Tongue (tissue), 2 donors: ENCODE results near the gene MCC. TPM values are rescaled to one million over a fixed set of nuclear protein-coding genes. Genes with fewer than 3 reads are reported as not detected.
A peak's percentile ranks its signal among the peaks of the same experiment; 100 is the strongest.

ENCODE experiments used
- DNase-seq: peaks from one replicate; pipeline ENCODE4 v3.0.0-alpha.2; 2015
- total RNA-seq: library from RNA; depleted of rRNA; stranded (reverse); fragments of >200 nt; gene quantifications from one replicate; pipeline ENCODE4 v1.2.3, GENCODE V29; 2014

Gene MCC
- total RNA-seq, result 51.2 TPM

DNA sequence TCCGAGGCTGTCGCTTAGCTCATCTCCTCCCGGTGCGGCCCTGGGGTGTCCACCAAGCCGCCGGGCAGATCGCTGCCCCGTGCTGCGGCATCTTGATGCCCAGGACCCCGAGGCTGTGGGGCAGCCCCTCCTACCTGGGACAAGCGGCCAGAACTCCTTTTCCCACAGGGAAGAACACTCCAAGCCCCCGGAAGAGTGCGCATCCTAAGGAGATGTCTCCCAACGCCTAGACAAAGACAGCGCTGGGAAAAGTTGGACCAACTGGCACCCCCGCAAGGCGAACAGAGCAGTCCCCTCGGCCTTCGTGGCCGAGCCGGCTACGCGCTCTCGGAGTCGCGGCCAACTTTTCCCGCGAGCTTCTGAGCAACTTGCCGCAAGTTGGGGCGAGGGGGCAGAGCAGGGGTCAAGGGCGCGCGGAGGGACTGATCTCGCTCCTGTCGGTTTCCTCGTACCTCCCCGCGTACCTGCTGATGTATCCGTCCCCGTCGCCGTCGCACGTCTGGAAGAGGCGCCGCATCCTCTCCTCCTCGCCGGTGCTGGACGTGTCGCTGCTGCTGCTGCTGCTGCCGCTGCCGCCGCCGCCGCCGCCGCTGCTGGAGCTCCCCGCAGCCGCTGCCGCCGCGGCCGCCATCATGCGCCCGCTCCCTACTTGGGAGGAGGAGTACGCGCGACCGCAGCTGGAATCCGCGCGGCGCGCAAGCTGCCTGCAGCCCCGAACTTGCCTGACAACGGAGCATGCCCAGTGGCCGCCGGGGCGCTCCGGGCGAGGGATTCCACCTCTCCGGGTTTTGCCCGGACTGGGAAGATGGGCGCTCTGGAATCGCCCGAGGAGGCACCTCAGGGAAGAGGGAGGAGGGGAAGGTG is at the start of gene MCC:
TSS of gene MCC (minus strand) at position 673 of the 864 bp plus-strand sequence.
- peak; percentile 88 for DNase-seq

DNA sequence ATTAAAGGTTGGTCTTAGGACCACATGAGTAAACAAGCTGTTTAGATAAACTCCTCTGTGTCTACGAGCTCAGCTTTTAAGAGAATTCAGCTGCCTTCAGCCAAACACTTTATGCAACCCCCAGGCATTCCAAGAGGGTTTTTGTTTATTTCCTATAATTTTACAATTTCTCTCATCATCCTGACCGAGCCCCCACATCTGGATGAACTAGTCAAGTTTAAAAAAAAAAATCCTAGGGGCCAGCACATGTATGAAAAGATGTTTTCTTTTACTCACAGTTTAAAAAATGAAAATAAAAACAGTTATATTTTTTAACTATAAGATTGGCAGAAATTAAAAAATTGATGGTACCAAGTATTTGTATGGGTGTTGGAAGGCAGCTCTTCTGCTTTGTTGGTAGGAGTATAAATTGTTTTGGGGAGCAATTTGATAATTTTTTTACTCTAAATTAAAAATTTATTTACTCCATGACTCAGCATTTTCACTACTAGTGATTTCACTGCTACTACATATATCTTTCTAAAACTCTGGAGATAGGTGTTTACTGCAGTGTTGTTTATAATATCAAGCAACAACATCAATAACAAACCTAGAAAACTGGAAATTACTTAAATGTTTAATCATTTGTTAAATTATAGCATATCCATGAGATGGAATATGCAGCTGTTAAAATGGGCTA is 43.4 kb upstream of the MCC start:
- DNase-seq, result no peak

DNA sequence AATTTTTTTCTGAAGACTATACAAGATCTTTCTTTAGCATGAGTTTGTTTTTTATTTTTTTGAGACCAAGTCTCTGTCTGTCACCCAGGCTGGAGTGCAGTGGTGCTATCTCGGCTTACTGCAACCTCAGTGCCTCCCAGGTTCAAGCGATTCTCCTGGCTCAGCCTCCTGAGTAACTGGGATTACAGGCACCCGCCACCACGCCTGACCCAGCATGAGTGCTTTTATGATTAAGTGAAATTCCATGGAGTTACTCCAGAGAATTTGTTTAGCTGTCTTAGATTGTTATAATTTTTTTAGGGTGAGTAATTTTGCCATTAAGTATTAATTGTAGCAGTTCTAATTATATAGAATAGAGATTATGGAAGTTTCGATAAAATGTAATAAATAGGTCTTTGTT is 39.5 kb upstream of the MCC start:
- no peak for DNase-seq

DNA sequence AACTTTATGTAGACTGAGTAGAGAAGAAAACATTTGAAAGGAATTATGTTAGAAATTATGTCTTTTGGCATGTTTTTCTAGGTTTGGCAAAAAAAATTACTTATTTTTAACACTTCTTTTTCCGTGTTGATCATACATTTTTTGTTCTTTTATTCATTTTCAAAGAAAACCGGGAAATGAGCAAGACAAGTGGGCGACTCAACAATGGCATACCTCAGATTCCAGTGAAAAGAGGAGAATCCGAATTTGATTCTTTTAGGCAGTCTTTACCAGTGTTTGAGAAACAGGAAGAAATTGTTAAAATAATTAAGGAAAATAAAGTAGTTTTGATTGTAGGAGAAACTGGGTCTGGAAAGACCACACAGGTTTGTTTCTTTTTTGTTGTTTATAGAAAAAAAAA is 38.2 kb upstream of the MCC start:
- no peak for DNase-seq

DNA sequence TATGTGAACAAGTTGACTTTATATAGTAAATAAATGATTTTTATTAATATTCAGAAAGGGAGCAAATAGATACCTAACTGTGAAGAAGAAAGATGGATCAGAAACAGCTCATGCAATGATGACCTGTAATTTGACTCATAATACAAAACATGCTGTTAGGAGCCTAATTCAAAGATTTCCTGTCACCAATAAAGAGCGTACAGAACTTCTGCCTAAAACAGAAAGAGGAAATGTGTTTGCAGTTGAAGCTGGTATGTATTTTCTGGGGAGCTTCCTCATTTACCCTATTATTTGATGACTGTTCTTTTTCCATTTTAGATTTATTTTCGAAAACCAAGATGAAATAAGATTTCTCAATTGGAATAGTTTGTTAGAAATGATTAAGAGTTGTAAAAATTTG is 36.7 kb upstream of the MCC start:
- no peak for DNase-seq

DNA sequence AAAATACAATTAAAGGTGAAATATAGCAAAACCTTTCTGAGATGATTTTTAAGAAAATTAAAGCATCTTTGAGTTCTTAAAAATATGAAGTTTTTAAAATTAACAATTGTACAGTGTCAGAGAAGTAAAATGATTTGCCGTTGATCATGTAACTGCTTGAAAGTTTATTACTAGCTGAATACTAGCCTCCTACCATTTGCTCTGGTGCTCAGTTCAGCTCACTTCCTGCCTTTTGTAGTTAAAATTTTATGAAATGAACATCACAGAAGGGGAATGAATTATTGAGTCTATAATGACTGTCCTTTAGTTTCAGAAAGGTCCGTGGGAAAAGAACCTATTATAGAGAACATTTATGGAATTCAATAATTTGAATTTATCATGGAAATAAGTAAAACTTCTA is 34.9 kb upstream of the MCC start:
- DNase-seq, result no peak

DNA sequence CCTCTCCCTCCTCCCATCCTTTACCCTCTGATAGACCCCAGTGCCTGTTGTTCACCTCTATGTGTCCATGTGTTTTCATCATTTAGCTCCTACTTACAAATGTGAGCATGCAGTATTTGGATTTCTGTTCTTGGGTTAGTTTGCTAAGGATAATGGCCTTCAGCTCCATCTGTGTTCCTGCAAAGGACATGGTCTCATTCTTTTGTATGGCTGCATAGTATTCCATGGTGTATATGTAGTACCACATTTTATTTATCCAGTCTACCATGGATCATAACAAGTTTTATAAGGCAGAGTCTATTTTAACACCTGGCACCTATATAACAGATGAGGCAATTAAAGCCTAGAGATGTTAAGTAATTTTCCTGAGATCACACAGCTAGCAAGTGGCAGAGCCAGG is 32.6 kb upstream of the MCC start:
- DNase-seq, result no peak

DNA sequence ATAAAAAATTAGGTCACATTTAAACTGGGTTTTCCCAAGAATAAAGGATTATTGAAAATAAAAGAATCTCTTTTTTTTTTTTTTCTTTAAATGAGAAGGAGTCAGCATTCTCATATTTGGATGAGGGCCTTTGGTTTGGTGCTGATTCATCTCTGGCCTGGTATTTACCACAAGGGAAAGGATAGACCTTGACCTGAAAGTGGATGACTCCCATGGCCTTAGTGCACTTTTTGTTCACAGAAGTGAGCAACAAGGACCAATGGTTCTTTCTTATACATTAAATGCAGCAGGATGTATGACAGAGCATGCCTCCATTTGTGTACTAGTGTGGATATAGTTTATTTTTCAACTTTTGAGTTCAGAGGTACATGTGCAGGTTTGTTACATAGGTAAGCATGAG is 32.2 kb upstream of the MCC start:
- no peak for DNase-seq

DNA sequence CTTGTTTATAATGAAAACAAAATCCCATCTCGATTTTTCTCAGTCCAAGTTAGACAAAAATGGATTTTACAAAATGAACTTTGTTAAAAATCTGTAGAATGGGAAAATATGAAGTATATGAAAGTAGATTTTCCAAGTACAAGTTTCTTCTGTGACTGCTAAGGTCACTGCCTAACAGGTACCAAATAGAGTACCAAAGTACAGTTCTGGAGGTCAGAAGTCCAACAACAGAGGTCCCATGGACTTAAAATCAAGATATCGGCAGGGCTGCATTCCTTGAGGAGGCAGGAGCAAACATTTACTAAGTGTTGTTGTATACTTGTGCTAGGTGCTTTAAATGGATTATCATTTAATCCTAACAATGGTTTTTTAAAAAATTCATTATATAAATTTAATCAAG is 31.2 kb upstream of the MCC start:
- no peak for DNase-seq

DNA sequence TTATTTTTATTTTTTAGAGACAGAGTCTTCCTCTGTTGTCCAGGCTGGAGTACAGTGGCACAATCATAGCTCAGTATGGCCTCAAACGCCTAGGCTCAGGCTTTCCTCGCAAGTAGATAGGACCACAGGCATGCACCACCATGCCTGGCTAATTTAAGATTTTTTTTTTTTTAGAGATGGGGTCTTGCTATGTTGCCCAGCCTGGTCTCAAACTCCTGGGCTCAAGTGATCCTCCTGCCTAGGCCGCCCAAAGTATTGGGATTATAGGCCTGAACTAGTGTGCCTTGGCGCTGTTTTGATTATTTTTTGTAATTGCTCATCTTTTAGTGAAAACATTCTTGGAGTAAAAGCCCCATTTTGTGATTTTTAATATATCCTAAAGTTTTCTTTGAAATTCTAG is 30.6 kb upstream of the MCC start:
- no peak for DNase-seq

DNA sequence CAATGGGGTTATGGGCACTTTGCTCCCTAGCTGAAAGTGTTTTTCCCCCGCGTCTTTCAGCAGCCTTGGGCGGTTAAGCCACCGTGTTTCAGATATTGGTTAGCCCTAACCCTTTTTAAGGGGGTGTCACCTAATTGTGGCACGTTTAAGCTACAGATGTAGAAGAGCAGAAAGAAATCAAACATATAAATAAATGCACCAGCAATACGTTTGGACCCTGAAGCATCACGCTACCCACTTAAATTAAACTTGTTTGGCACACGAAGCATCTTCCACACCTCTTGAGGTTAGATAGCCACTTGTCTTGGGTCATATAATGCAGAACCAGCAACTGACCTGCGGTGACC is 26.0 kb upstream of the MCC start:
- DNase-seq, result peak; percentile 42

DNA sequence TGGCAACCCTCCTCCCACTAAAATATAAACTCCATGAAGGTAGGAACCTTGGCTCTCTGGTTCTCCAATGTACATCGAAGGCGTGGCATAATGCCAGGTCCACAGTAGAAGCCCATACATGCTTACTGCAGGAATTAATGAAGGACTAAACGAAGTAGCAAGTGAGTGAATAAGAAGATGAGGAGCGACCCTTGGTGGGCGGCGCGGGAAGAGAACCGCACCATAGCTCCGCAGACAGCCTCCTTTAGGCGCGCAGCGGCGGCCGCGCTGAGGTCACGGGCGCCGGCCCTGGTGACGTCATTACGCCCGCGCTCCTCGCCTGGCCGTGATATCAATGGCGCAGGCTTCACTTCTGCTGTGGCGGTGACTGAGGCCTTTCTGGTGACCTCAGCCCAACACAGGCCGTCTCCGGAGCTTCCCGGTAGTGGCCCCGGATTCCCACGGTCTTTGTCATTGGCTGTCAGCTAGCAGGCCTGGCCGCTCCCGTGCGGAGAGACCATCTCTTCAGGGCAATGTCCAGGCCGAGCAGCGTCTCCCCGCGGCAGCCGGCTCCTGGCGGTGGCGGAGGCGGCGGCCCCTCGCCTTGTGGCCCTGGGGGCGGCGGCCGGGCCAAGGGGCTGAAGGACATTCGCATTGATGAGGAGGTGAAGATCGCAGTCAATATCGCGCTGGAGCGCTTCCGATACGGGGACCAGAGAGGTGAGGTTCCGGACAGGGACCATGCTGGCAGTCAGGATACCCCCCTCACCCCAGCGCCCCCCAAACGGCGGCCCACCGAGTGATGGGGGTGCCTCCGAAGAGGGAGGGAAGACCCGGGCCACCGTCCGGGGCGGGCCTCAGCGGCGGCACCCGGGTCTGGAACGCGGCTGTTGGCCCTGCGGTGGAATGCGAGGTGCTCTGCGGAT is 25.4 kb upstream of the MCC start, which contains the start of gene YTHDC2:
TSS of gene YTHDC2 (plus strand) at position 311 of the 905 bp plus-strand sequence. CDS start at position 513, 202 bp downstream.
- peak; percentile 94 for DNase-seq

DNA sequence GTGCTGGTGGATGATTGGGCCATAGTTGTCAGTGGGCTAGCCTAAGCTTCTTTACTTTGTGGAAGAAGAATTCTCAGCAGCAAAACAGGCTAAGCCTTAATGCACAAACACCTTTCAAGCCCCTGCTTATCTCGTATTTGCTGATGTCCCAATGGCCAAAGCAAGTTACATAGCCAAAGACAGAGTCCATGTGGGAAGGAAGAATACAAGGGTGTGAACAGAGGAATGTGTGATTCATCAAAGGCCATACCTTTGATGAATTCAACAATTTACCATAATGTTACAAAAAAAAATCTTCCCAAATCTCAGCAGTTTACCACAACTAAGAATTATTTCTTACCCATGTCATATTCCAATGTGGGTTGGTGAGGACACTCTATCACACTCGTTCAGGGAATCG is 24.1 kb upstream of the MCC start:
- no peak for DNase-seq

DNA sequence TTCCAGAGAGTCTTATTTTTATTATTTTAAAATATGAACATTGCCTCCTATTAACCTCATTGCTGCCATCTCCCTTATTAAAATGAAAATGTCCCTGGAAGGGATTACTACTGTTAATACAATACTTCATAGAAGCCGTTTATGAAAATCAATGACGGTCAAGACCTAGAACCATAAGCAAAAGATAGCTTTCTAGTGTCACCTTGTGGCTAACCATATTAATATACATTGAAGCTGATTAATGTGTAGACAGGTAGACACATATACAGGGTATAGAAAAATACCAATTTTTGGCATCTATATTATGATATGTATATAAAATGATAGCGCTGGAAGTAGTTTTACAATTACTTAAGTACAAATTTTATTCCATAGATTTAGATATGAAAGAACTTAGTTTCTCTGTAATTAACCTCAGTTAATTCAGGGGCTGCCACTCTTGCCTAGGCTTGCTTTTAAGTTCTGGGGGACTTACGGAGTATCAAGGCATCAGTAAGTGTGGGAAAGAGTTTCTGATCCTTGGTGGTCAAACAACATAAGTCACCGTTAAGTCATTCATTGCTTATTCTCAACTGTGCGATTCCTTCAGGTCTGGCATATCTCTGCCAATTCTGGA is 22.7 kb upstream of the MCC start:
- DNase-seq, result peak; percentile 52

DNA sequence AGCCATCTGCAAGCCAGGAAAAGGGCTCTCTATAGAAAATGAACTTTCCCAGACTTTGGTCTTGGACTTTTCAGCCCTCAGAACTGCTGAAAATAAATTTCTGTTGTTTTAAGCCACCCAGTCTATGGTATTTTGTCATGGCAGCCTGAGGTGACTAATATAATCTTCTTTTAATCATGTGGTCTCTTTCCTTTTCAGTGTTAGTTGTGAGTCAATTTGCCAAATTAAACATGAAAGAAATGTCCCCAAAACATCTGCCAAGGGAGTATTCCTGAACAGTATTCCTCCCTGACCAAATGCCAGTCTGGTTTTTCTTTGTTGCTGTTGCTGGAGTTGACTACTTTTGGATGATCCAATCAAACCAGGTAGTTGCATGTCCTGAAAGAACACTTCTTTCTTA is 20.5 kb upstream of the MCC start:
- no peak for DNase-seq

DNA sequence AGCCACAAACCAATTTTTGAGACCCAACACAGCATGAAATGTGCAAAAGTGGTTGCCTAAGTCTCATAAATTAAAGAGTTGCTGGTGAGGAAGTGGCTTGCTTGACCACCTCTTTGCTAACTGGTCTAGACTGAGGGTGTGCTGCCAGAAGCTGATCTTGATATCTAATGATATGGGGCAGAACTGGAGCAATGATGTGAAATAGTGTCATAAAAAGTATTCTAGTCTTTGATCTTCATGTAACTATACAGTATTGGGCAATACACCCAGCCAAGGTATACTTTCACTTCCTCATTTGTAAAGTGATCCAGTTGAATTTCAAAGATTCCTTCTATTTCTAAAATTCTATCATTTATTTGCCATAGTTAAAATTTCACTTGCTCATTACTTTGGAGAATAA is 19.3 kb upstream of the MCC start:
- no peak for DNase-seq

DNA sequence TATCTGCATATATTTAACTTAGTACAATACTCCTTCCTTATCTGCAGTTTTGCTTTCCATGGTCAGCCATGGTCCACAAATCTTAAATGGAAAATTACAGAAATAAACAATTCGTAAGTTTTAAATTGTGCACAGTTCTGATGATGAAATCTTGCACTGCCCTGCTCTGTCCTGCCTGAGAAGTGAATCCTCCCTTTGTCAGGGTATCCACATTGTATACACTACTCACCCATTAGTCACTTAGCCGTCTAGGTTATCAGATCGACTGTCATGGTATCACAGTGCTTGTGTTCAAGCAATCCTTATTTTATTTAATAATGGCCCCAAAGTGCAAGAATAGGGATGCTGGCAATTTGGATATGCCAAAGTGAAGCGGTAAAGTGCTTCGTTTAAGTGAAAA is 16.9 kb upstream of the MCC start:
- DNase-seq, result no peak

DNA sequence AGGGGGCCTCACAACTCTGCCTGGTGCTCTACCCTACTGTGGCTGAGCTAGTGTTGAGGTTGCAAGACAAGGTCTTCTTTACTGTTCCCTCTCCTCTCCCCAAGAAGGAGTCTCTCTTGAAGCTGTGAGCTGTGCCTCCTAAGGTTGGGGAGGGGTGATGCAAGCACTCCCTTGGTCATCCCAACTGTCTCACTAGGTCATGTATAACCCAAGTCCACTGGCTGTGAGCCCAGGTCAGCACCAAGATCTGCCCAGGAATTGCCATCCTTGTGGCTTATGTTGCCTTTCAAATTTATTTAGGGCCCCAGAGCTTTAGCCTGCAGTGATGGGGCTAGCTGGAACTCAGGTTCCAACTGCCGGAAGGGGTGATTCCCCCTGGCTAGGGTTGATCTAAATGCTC is 14.9 kb upstream of the MCC start:
- no peak for DNase-seq

DNA sequence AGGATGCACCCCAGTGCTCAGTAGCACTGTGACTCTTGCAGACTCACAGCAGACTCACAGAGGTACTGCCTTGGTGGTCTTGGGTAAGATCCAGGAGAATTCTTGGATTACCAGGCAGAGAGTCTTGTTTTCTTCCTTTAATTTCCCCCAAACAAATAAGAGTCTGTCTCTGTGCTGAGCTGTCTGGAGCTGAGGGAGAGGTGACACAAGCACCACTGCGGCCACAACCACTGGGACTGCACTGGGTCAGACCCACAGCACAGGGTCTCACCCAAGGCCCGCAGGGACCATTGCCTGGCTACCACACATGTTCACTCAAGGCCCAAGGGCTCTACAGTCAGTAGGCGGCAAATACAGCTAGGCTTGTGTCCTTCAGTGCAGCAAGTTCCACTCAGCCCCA is 13.8 kb upstream of the MCC start:
- DNase-seq, result no peak

DNA sequence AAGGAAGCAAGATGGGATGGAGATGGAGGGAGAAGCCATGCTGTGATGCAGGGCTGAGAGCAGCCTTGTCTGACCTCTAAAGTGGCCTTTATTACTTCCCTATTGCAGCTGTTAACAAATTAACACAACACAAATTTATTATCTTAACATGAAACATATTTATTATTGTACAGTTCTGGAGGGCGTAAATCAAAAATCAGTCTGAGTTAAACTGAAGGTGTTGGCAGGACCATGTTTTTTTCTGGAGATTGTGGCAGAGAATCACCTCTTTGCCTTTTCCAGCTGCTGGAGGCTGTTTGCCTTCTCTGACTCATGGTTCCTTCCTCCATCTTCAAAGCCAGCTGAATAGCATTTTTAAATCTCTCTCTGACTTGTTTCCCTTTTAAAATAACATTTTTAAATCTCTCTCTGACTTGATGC is 7.2 kb upstream of the MCC start:
- DNase-seq, result no peak

DNA sequence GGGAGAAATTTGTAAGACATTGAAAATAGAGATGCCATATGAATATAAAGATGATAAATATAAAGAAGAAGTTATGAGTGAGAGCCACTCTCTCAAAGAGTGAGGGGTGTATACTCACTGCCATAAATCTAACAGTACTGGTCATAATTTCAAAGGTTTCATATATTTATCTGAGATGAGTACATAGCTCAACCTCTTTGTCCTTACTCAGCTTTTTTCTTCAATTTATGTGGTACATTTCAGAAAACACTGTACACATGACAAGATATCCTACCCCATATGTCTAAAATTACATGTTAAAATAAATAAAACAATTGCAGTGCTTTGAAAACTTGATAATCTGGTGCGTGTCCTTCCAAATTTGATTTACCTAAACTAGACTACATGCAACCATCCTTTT is 5.2 kb upstream of the MCC start:
- DNase-seq, result no peak

DNA sequence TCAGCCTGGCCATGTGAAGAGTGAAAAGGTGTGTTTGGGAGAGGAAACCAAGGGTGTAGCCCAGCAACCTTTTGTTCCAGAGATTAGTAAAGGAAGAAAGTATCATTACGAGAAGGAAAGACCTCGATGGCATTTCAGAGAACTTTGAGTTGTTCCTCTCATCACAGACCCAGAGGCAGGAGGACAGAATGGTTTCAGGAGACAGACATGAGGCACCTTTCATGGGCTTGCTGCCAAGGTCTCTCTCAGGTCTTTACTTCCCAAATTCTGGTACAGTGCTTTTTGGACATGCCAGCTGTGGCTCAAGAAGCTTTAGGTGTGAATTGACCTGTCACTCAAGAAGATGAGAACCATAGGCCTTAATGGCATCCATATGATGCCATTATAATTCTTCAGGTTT is 2.8 kb upstream of the MCC start:
- no peak for DNase-seq
